GM20000 (cell line): ENCODE measurements around the gene GPRIN3.

Source experiments
- DNase-seq: peaks from one replicate; pipeline ENCODE4 v3.0.0; 2012; ENCODE audit warnings: low spot score
- CTCF ChIP-seq: IDR thresholded peaks from 2 replicates; pipeline ENCODE4 v1.5.1; 2012; ENCODE audit warnings: mild to moderate bottlenecking, control low read depth; ENCODE audit errors: extremely low read depth, missing control alignments

Gene GPRIN3

GRCh38 chr4:89242864-89243732 lies 64.5 kb downstream of the GPRIN3 start:
- no peak for TF ChIP-seq CTCF
- DNase-seq, result no peak

DNA sequence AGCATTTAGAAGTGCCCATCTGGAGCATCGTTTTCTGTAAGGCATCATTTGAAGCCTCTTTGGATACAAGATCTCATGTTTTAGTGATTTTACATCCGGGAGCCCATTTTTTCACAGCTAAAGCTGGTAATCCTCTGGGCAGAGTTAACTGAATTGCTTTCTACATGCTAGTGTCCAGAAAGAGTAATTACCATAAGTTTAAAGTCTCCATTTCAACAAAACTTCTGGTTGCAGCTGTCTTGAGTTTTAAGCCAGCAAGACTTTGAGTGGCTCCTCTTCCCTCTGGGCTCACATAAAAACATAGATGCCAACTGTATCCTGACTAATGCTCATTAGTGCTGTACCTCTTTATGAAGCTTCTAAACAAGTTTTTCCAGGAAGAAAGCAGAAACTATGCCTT lies 65.4 kb downstream of the GPRIN3 start:
- no peak for TF ChIP-seq CTCF
- no peak for DNase-seq

- no peak for TF ChIP-seq CTCF
- DNase-seq, result no peak
Measured at GRCh38 chr4:89230271-89230670, 77.3 kb downstream of the GPRIN3 start.

DNA sequence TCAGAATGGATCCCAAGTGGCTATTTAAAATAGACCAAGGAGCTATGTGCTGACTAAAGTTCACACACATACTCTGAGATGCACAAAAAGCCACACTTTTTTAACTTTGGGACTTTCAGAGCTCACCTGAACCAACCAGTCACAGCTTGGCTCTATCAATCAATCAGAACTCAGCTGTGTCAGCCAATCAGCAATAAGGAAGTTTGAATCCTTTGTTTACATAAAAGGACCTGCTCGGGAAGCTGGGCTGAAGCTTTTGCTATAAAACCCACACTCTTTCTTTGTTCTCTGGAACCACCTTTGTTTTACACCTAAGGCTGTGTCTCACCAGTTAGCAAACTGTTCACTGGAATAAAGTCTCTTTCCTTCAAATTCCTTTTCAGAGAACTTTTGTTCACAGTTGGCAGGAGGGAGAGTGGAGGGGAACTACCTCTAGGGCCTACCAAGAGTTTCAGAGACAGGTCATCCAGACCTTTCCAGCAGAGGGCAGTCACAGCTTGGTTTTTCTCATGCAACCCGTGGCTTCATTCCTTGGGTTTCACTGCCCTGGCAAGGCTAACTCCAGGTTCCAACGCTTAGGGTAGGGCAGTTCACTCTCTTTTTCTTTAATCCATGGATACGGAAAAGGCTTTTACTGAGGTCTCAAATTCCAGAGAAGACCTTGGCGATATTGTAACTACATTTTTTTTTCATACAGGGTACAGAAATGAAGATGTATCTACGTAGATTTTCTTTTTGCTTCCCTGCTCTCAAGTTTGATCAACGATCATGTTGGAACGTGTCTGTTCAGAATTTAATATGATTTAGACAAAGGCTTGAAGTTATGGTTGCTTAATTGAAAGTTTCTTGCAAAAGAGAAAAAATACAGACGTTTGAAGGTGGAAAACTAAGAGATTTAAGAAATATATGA lies 80.7 kb downstream of the GPRIN3 start:
- peak; percentile 67 for TF ChIP-seq CTCF
- DNase-seq, result peak; percentile 61

DNA sequence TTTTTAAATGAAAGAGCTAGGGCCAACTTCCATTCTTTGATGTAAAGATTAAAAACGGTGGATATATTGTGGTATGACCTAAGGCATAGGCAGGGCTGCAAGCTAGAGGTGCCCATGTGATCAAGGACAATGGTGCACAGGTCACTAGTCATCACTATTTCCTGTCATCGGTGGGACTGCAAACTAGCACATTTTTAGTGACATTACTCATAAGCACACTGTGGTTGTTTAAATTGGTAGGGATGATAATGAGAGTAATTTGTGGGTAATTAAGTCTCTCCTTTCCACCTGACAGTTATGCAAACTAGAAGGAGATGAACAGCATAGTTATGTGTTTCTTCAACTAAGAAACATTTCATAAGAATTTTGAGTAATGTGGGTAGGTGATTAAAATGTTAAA lies 85.4 kb downstream of the GPRIN3 start:
- DNase-seq, result no peak
- TF ChIP-seq CTCF, result no peak

DNA sequence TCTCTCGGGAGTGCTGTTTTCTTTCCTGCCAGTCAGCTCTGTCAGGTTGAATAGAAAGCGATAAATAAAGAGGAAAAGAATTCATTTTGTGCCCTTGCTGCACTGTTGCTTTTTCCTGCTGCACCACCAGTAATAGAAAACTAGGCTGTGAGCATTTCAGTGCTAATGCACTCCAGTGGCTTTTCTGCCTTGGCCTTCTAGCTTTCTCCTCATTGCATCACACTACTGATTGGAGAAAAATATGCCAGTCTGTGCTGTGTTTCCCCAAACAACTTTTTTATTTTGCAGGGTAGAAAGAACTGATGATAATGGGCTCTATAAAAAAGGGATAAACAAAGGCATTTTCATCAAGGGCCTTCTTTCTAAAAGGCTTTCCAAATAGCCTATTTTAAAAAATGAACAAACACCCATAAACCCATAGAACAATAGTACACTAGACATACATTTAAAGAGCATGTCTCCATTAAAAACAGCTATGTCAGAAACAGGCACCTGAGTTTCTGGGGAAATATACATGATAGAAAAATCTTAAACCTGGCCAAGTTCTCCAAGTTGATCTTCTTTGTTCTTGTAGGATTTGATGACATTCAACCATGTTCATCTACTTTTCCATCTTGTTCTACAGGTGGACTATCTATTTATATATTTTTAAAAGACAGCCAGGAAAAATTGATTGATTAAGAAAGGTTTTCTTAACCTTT lies 86.3 kb downstream of the GPRIN3 start:
- no peak for TF ChIP-seq CTCF
- DNase-seq, result no peak
